GF-D8 (cell line): Measurements from ENCODE around the gene SLC5A9.
"Not testable (repeated sequence)": the region's sequence is repeated elsewhere in the genome, so short reads cannot be mapped to it uniquely, and the experiment has no call there.

Source experiments
- DNase-seq: peaks from one replicate; lab custom pipeline; 2025; lab: John Stamatoyannopoulos, UW

SLC5A9 gene

GRCh38 chr1:48242141-48242736, 19.7 kb downstream of the SLC5A9 start:
- DNase-seq = no peak

GRCh38 chr1:48245106-48245505, 22.6 kb downstream of the SLC5A9 start:
- peak; percentile 81 for DNase-seq

GRCh38 chr1:48246727-48247126, 24.2 kb downstream of the SLC5A9 start:
- no peak for DNase-seq

GRCh38 chr1:48248356-48248755, 25.8 kb downstream of the SLC5A9 start:
- no peak for DNase-seq

- no peak for DNase-seq
Observed at GRCh38 chr1:48249868-48250267, 27.4 kb downstream of the SLC5A9 start.

- DNase-seq = no peak
Observed at GRCh38 chr1:48250572-48250971, 28.1 kb downstream of the SLC5A9 start.

- no peak for DNase-seq
Observed at GRCh38 chr1:48251323-48251722, 28.8 kb downstream of the SLC5A9 start.

- DNase-seq = no peak
Observed at GRCh38 chr1:48251821-48252220, 29.3 kb downstream of the SLC5A9 start.

GRCh38 chr1:48254254-48254653, 31.7 kb downstream of the SLC5A9 start:
- no peak for DNase-seq

GRCh38 chr1:48258106-48258505, 35.6 kb downstream of the SLC5A9 start:
- DNase-seq = no peak

GRCh38 chr1:48261881-48262400, 39.4 kb downstream of the SLC5A9 start:
- DNase-seq = no peak

GRCh38 chr1:48263041-48263440, 40.5 kb downstream of the SLC5A9 start:
- DNase-seq = no peak

GRCh38 chr1:48266576-48266975, 44.1 kb downstream of the SLC5A9 start:
- DNase-seq = no peak

GRCh38 chr1:48277437-48277836, 54.9 kb downstream of the SLC5A9 start:
- not testable (repeated sequence) for DNase-seq

GRCh38 chr1:48282329-48282728, 59.8 kb downstream of the SLC5A9 start:
- DNase-seq = not testable (repeated sequence)

- DNase-seq = not testable (repeated sequence)
Observed at GRCh38 chr1:48284696-48285420, 62.3 kb downstream of the SLC5A9 start.

- DNase-seq = no peak
Observed at GRCh38 chr1:48285525-48285924, 63.0 kb downstream of the SLC5A9 start.

GRCh38 chr1:48291421-48291820, 68.9 kb downstream of the SLC5A9 start:
- DNase-seq = no peak

- no peak for DNase-seq
Observed at GRCh38 chr1:48292706-48293105, 70.2 kb downstream of the SLC5A9 start.

- DNase-seq = not testable (repeated sequence)
Observed at GRCh38 chr1:48294094-48294493, 71.6 kb downstream of the SLC5A9 start.

- DNase-seq = no peak
Observed at GRCh38 chr1:48294656-48295055, 72.1 kb downstream of the SLC5A9 start.
